ENCODE data around the gene ZNF350.

DNA sequence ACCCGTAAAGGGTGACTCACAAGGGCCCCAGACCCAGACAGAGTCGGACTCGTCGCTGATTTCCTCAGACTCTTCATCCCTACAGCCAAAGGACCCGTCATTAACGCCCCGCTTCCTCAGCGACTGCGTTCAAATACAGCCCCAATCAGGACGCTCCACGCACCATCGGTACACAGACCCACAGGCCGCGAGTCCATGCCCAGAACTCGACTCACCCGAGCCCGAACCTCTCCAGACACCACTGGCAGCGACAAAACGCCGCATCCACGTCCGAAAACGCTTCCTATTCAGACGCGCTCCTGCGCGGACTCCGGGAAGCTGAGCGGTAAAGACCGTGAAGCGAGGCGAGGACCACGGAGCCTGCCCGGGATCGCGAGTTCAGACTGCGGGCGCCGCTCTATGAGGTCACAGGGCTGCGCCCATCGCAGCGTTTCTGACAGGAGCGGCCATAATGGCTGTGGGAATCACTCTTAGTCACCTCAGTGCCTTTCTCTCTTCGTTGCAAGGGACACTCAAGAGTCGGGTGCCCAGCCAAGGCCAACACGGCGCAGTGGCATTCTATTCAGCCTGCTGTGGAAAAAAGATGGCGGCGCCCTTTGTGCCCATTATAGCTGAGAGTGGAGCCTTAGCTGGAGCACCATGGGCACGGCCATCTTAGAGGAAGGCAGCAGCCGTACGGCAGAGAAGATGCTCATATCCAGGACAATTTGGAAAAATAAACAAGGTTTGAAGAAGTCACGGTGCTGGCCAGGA is 41.6 kb upstream of the ZNF350 start, which contains the start of gene ZNF614:
- TF ChIP-seq POLR2A (IDR thresholded peaks at IDR 0.05): peak in 1 of 2 donors; percentile 10
- TF ChIP-seq, protein P1, sequence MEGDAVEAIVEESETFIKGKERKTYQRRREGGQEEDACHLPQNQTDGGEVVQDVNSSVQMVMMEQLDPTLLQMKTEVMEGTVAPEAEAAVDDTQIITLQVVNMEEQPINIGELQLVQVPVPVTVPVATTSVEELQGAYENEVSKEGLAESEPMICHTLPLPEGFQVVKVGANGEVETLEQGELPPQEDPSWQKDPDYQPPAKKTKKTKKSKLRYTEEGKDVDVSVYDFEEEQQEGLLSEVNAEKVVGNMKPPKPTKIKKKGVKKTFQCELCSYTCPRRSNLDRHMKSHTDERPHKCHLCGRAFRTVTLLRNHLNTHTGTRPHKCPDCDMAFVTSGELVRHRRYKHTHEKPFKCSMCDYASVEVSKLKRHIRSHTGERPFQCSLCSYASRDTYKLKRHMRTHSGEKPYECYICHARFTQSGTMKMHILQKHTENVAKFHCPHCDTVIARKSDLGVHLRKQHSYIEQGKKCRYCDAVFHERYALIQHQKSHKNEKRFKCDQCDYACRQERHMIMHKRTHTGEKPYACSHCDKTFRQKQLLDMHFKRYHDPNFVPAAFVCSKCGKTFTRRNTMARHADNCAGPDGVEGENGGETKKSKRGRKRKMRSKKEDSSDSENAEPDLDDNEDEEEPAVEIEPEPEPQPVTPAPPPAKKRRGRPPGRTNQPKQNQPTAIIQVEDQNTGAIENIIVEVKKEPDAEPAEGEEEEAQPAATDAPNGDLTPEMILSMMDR (IDR thresholded peaks at IDR 0.05): peak in 1 of 5 experiments; percentile 5
